T-cell (primary cell): Measurements from ENCODE around the gene MLLT10. TPM values are rescaled to one million over a fixed set of nuclear protein-coding genes. Genes with fewer than 3 reads are reported as not detected.
"Not testable (repeated sequence)": the region's sequence is repeated elsewhere in the genome, so short reads cannot be mapped to it uniquely, and the experiment has no call there.

ENCODE experiments used
- ATAC-seq, 4 experiments: fragments of 200-7000 bp in 3 of 4; fragments of 150-1000 bp in 1 of 4; cut with Tn5 transposase; replicated peaks in 1 of 4; 1 replicate in 3 of 4; 2 replicates in 1 of 4; pipeline ENCODE4 v1.10.0; 2021; ENCODE audit warnings: moderate library complexity in 3 of 4, mild to moderate bottlenecking in 2 of 4, moderate number of reproducible peaks in 1 of 4
- CTCF ChIA-PET, 2 donors: fragments of 300-600 bp; sonication (Branson Sonifier 250); formaldehyde crosslinking; loops; one replicate each; lab custom pipeline; 2022; ENCODE audit warnings: antibody characterized with exemption in 2 of 2; lab: Charles Lee
- POLR2A ChIA-PET, 2 donors: fragments of 300-600 bp; sonication (Branson Sonifier 250); formaldehyde crosslinking; loops; one replicate each; lab custom pipeline; 2022; ENCODE audit warnings: antibody characterized with exemption in 2 of 2; lab: Charles Lee
- DNase-seq, 35 experiments: peaks; one replicate each; pipeline versions ENCODE4 v3.0.0 to v3.0.0-alpha.2; 2013 to 2023
- H3K27ac ChIP-seq: one replicate; pipeline ENCODE4 v1.5.1; 2013; ENCODE audit warnings: low read length
- H3K27me3 ChIP-seq, 2 experiments: replicated peaks in 1 of 2; 1 replicate in 1 of 2; 2 replicates in 1 of 2; pipeline versions ENCODE4 v1.6.1 to v1.7.0; 2013; ENCODE audit warnings: low read length in 1 of 2, mixed read lengths in 1 of 2; ENCODE audit not compliant: control insufficient read depth in 2 of 2, insufficient read depth in 2 of 2; ENCODE audit errors: extremely low read depth in 1 of 2
- H3K36me3 ChIP-seq, 2 donors: 1 replicate in 1 of 2; 2 replicates in 1 of 2; pipeline versions ENCODE4 v1.6.1 to v1.7.0; 2013; ENCODE audit warnings: low read length in 1 of 2; ENCODE audit not compliant: control insufficient read depth in 2 of 2, insufficient read depth in 1 of 2; ENCODE audit errors: extremely low read depth in 1 of 2
- H3K4me1 ChIP-seq, 2 experiments: 1 replicate in 1 of 2; 2 replicates in 1 of 2; pipeline versions ENCODE4 v1.6.1 to v1.7.0; 2013; ENCODE audit warnings: low read length in 2 of 2, mixed read lengths in 1 of 2; ENCODE audit not compliant: insufficient read depth in 2 of 2, control insufficient read depth in 1 of 2; ENCODE audit errors: extremely low read depth in 1 of 2
- H3K4me3 ChIP-seq, 2 donors: 1 replicate in 1 of 2; 2 replicates in 1 of 2; pipeline versions ENCODE4 v1.5.1 to v1.7.0; 2013; ENCODE audit warnings: mild to moderate bottlenecking in 2 of 2, low read length in 1 of 2, moderate library complexity in 1 of 2; ENCODE audit not compliant: control insufficient read depth in 1 of 2; ENCODE audit errors: extremely low read depth in 1 of 2
- H3K9me3 ChIP-seq: 2 replicates; pipeline ENCODE4 v1.7.0; 2013
- H3K27ac Mint-ChIP-seq, 2 donors: one replicate each; pipeline ENCODE4 v1.8.0; 2020 to 2021; ENCODE audit warnings: mild to moderate bottlenecking in 2 of 2, mixed read lengths in 2 of 2
- H3K27me3 Mint-ChIP-seq, 2 donors: one replicate each; pipeline ENCODE4 v1.8.0; 2021 to 2022; ENCODE audit warnings: mixed read lengths in 2 of 2
- H3K36me3 Mint-ChIP-seq: one replicate; pipeline ENCODE4 v1.8.0; 2021; ENCODE audit warnings: mixed read lengths
- H3K4me1 Mint-ChIP-seq, 3 donors: one replicate each; pipeline ENCODE4 v1.8.0; 2020 to 2022; ENCODE audit warnings: mixed read lengths in 3 of 3, mild to moderate bottlenecking in 1 of 3
- H3K4me3 Mint-ChIP-seq, 3 donors: one replicate each; pipeline ENCODE4 v1.8.0; 2020 to 2022; ENCODE audit warnings: mild to moderate bottlenecking in 3 of 3, mixed read lengths in 3 of 3, moderate library complexity in 3 of 3
- H3K9me3 Mint-ChIP-seq, 3 donors: one replicate each; pipeline ENCODE4 v1.8.0; 2020 to 2022; ENCODE audit warnings: mixed read lengths in 3 of 3
- WGBS: methylation state at CpG from one replicate; pipeline ENCODE4 v1.1.5; 2013; ENCODE audit warnings: missing lambda C conversion rate; ENCODE audit not compliant: insufficient coverage; 5-methylcytosine and 5-hydroxymethylcytosine counted together
- total RNA-seq, 35 experiments: library from RNA in 6 of 35; stranded (reverse) in 6 of 35; fragments of 120-200 nt in 1 of 35; gene quantifications; one replicate each; pipeline versions ENCODE4 v1.2.1 to v1.2.4 and lab custom pipeline; 2013 to 2026

Gene MLLT10
- total RNA-seq, 5 donors from 2014 or later (not counting 1 experiment from before 2014, with no cell fraction given), result 57.7 to 76.5 (median 66.1) TPM

DNA sequence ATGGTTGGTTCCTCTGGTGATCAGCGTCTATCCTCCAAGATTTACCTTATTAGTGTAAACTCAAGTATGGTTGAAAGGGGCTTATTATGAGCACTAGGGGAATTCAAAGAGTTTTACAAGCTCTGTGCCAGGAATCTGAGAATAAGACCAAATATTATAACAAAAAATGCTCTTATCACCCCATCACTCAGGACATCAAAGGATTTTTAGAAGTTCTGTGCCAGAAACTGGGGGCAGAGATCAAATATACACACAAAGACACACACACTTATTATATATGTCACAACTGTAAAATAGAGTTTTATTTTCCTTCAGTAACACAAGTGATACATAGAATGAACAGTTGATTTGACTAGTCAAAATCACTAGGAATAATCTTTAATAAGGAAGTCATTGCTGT lies 89.3 kb downstream of the MLLT10 start:
- no peak overlapping the region for H3K27ac ChIP-seq
- H3K9me3 ChIP-seq, result no peaks in the 10 kb centered on the region
- no peak for DNase-seq
- H3K36me3 Mint-ChIP-seq, result peaks cover 58% of the 10 kb centered on the region
- H3K27me3 ChIP-seq, result no peaks in the 10 kb centered on the region
- POLR2A ChIA-PET, result no interaction called here
- peaks cover 4 to 6% of the 10 kb centered on the region in 2 experiments for H3K4me1 ChIP-seq
- H3K4me3 Mint-ChIP-seq, result no peak overlapping the region
- H3K36me3 ChIP-seq, result peaks cover 0 to 16% of the 10 kb centered on the region in 2 donors
- no peak for ATAC-seq
- no peak overlapping the region for H3K4me3 ChIP-seq
- no CpG with 5 or more reads among the region's 1 CpG for WGBS
- no peak overlapping the region for H3K27ac Mint-ChIP-seq
- H3K9me3 Mint-ChIP-seq, result no peaks in the 10 kb centered on the region
- H3K4me1 Mint-ChIP-seq, result peaks cover 30 to 31% (median 30%) of the 10 kb centered on the region in 3 donors
- H3K27me3 Mint-ChIP-seq, result no peaks in the 10 kb centered on the region
- CTCF ChIA-PET, result no interaction called here

DNA sequence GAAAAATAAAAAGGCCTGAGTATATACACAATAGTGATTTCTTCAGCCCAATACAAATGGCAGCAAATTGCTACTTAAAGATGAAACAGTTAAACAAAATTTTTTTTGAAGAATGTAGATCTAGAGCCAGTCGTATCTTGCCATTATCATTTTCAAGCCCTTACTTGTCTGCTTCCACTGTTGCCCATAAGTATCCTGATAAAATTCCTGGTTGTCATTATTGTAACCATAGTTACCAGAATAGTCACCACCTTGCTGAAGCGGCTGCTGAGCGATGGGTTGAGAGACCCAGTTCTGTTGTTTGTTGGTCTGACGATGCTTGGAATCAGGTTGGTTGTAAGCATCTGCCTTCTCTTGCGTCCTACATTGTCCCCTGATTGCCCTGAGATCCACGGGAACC lies 90.4 kb downstream of the MLLT10 start:
- H3K9me3 Mint-ChIP-seq, CTCF ChIA-PET, H3K4me1 ChIP-seq, ATAC-seq, H3K4me3 Mint-ChIP-seq, H3K27ac Mint-ChIP-seq, H3K4me3 ChIP-seq, H3K9me3 ChIP-seq, DNase-seq, H3K27ac ChIP-seq, H3K27me3 ChIP-seq, H3K27me3 Mint-ChIP-seq: not testable (repeated sequence)
- 90% methylated on average over 2 of the region's 6 CpGs for WGBS
- peaks cover 28 to 31% (median 30%) of the 10 kb centered on the region in 3 donors for H3K4me1 Mint-ChIP-seq
- POLR2A ChIA-PET, result interaction anchor here in 1 of 2 donors (0.6 kb wide), 1 partner anchor 40 kb away, joined by 5 read pairs; no protein-coding TSS in a partner anchor
- peaks cover 51% of the 10 kb centered on the region for H3K36me3 Mint-ChIP-seq
- peaks cover 0 to 16% of the 10 kb centered on the region in 2 donors for H3K36me3 ChIP-seq

DNA sequence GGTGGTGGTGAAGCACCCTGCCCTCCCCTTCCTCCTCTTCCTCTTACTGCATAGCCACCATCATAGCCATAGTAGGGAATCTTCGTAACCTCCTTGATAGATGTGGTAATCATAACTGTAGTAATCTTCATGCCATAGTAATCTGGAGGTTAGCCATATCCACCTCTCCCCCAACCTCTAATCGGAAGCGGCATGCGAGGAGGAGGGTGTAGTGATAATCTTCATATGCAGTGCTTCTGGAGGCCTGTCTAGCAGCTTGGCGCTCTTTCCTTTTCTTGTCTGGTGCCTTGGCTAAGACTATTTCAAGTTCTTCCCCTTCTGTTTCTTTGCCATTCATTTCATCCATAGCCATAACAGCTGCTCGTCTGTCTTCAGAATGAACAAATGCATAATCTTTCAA lies 90.9 kb downstream of the MLLT10 start:
- ChIA-PET POLR2A (interaction anchor here in 1 of 2 donors (0.6 kb wide), 1 partner anchor 41 kb away, joined by 5 read pairs; no protein-coding TSS in a partner anchor), CTCF (interaction anchor here in 1 of 2 donors (0.5 kb wide), 1 partner anchor 49 kb away, joined by 4 read pairs; no protein-coding TSS in a partner anchor)
- Mint-ChIP-seq H3K4me1 (peaks cover 31 to 34% (median 34%) of the 10 kb centered on the region in 3 donors), H3K27ac (peak overlapping the region in 1 of 2 donors; percentile 5), H3K27me3 (no peaks in the 10 kb centered on the region), H3K4me3 (no peak overlapping the region), H3K9me3 (no peaks in the 10 kb centered on the region), H3K36me3 (peaks cover 54% of the 10 kb centered on the region)
- DNase-seq, result no peak
- H3K27ac ChIP-seq, result no peak overlapping the region
- H3K4me1 ChIP-seq, result peaks cover 4 to 6% of the 10 kb centered on the region in 2 experiments
- H3K4me3 ChIP-seq, result no peak overlapping the region
- no peaks in the 10 kb centered on the region for H3K27me3 ChIP-seq
- WGBS, result 100% methylated on average over 2 of the region's 6 CpGs
- H3K36me3 ChIP-seq, result peaks cover 0 to 16% of the 10 kb centered on the region in 2 donors
- H3K9me3 ChIP-seq, result no peaks in the 10 kb centered on the region
- ATAC-seq, result no peak

DNA sequence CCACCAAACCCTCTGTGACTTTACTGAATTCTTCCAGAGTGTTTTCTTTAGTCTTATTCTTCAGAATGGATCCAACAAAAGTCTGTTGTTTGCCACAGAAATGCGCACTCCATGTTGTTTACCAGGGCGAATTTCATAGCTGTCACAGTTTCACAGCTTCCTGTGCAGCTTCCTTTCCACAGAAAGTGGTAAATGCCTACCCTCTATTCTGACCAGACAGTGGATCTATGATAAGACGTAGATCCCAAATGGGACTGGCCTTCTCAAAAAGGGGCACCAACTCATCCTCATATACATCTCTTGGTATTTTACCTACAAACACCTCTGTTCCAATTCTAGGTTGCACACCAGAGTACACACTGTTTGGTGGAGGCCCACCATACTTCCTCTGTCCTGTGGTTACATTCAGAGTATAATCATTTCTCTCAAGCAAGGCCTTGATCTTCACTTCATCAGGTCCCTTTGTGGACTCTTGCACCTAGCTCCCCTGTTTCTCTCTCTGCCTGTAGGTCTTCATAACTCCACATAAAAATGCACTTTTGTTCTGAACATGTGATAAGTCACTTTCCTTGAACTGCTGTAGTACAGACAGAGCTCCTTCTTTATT lies 91.7 kb downstream of the MLLT10 start:
- Mint-ChIP-seq H3K4me1 (peaks cover 35 to 39% (median 38%) of the 10 kb centered on the region in 3 donors), H3K4me3 (no peak overlapping the region), H3K9me3 (no peaks in the 10 kb centered on the region), H3K36me3 (peaks cover 60% of the 10 kb centered on the region), H3K27me3 (no peaks in the 10 kb centered on the region), H3K27ac (peak overlapping the region; percentile 29 to 30)
- ChIA-PET POLR2A (interaction anchor here in 1 of 2 donors (0.6 kb wide), 1 partner anchor 214 kb away, joined by 3 read pairs; no protein-coding TSS in a partner anchor), CTCF (interaction anchor here in 1 of 2 donors (0.5 kb wide), 1 partner anchor 48 kb away, joined by 4 read pairs; no protein-coding TSS in a partner anchor)
- ATAC-seq (peak in 1 of 4 experiments; percentile 35), DNase-seq (no peak)
- Histone ChIP-seq H3K36me3 (peaks cover 0 to 21% of the 10 kb centered on the region in 2 donors), H3K9me3 (no peaks in the 10 kb centered on the region), H3K4me1 (peaks cover 4 to 6% of the 10 kb centered on the region in 2 experiments), H3K4me3 (no peak overlapping the region), H3K27me3 (no peaks in the 10 kb centered on the region), H3K27ac (no peak overlapping the region)
- 43% methylated on average over 2 of the region's 3 CpGs for WGBS

DNA sequence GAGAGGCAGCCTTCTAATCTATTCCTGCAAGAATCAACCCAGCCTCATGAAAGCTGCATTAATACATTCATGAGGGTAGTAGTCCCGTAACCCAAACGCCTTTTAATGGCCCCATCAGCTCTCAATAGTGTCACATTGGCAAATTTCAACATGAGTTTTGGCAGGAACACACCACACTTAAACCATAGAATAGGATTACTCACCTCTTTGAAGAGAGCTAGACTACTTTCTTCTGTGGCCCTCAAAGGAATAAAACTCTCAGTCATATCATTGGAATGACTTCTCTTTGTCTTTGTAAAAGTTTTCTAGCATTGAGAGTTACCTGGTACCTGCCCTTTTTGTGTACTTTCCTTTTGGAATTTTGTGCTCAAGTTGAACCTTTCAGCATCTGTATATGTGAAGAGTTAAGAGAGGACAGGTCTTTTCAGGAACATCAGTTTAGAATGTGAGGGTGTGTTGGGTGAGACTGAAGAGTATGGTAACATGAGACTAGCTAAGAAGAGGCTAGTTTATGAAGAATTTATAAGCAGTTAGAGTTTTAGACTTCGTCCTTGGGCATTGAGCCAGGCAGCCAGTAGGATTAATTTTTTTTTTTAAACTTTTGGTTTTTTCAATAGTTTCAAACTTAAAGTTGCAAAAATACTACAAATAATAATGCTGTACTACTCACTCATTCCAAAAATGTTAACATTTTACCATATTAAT lies 92.6 kb downstream of the MLLT10 start:
- H3K27ac Mint-ChIP-seq, result no peak overlapping the region
- POLR2A ChIA-PET, result no interaction called here
- no peaks in the 10 kb centered on the region for H3K27me3 Mint-ChIP-seq
- H3K36me3 ChIP-seq, result peaks cover 0 to 22% of the 10 kb centered on the region in 2 donors
- H3K4me3 Mint-ChIP-seq, result no peak overlapping the region
- H3K27ac ChIP-seq, result no peak overlapping the region
- H3K9me3 ChIP-seq, result no peaks in the 10 kb centered on the region
- CTCF ChIA-PET, result interaction anchor here in 1 of 2 donors (0.6 kb wide), 1 partner anchor 22 kb away, joined by 3 read pairs; no protein-coding TSS in a partner anchor
- H3K4me1 Mint-ChIP-seq, result peaks cover 38 to 44% (median 40%) of the 10 kb centered on the region in 3 donors
- WGBS, result 100% methylated on average over 1 of the region's 3 CpGs
- peaks cover 66% of the 10 kb centered on the region for H3K36me3 Mint-ChIP-seq
- DNase-seq (no peak), ATAC-seq (no peak)
- H3K4me1 ChIP-seq, result peaks cover 4 to 6% of the 10 kb centered on the region in 2 experiments
- no peaks in the 10 kb centered on the region for H3K9me3 Mint-ChIP-seq
- H3K4me3 ChIP-seq, result no peak overlapping the region
- H3K27me3 ChIP-seq, result no peaks in the 10 kb centered on the region

DNA sequence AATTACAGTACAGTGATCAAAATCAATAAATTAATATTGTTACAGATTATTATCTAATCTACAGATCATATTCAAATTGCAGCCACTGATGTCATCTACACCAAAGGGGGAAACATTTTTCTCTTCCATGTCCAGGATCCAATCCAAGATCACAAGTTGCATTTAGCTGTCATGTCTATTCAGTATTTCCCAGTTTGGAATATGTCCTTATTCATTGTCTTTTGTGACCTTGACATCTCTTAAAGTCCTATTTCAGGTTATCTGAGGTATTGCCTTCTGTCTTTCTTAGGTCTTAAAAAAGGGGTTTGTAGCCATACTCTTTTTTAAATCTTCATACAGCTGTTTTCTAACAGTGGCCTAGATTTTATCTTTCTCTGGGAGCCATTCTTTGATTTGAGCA lies 93.3 kb downstream of the MLLT10 start:
- Mint-ChIP-seq H3K4me3 (no peak overlapping the region), H3K4me1 (peaks cover 38 to 47% (median 45%) of the 10 kb centered on the region in 3 donors), H3K27me3 (no peaks in the 10 kb centered on the region), H3K9me3 (no peaks in the 10 kb centered on the region), H3K27ac (no peak overlapping the region), H3K36me3 (peaks cover 71% of the 10 kb centered on the region)
- Histone ChIP-seq H3K27me3 (no peaks in the 10 kb centered on the region), H3K27ac (no peak overlapping the region), H3K4me1 (peaks cover 4 to 6% of the 10 kb centered on the region in 2 experiments), H3K9me3 (no peaks in the 10 kb centered on the region), H3K4me3 (no peak overlapping the region), H3K36me3 (peaks cover 0 to 22% of the 10 kb centered on the region in 2 donors)
- ATAC-seq, result no peak
- ChIA-PET POLR2A (interaction anchor here in 1 of 2 donors (0.7 kb wide), 1 partner anchor 455 kb away, joined by 3 read pairs; no protein-coding TSS in a partner anchor), CTCF (no interaction called here)
- DNase-seq, result no peak
